Nephron (organoid): ENCODE results near the gene GHITM.

Source experiments
- H3K27ac Mint-ChIP-seq, 3 experiments: 2 replicates each; pipeline ENCODE4 v1.8.0; 2020; ENCODE audit warnings: mixed read lengths in 3 of 3, mild to moderate bottlenecking in 2 of 3, moderate library complexity in 1 of 3
- H3K27me3 Mint-ChIP-seq: 2 replicates; pipeline ENCODE4 v1.8.0; 2021; ENCODE audit warnings: low read depth, mild to moderate bottlenecking, moderate library complexity, mixed read lengths
- H3K36me3 Mint-ChIP-seq: 2 replicates; pipeline ENCODE4 v1.8.0; 2020; ENCODE audit warnings: low read depth, mixed read lengths
- H3K4me1 Mint-ChIP-seq: 2 replicates; pipeline ENCODE4 v1.8.0; 2020; ENCODE audit warnings: mixed read lengths
- H3K4me3 Mint-ChIP-seq, 3 experiments: 2 replicates each; pipeline ENCODE4 v1.8.0; 2020; ENCODE audit warnings: mild to moderate bottlenecking in 3 of 3, mixed read lengths in 3 of 3, moderate library complexity in 2 of 3
- H3K9me3 Mint-ChIP-seq: 2 replicates; pipeline ENCODE4 v1.8.0; 2020; ENCODE audit warnings: mixed read lengths
- TF ChIP-seq, protein P1 (sequence below), 3 experiments: fragments of 200-600 bp; sonication (generic); IDR thresholded peaks; one replicate each; pipeline ENCODE4 v1.5.0; 2021; ENCODE audit warnings: antibody characterized with exemption in 3 of 3; ENCODE audit not compliant: unreplicated experiment in 3 of 3

Gene GHITM

GRCh38 chr10:84172467-84173356, 33.4 kb downstream of the GHITM start:
- Mint-ChIP-seq H3K9me3 (peaks cover 2% of the 10 kb centered on the region), H3K4me1 (no peaks in the 10 kb centered on the region), H3K27me3 (peaks cover 4% of the 10 kb centered on the region), H3K36me3 (no peaks in the 10 kb centered on the region), H3K27ac (peak overlapping the region; percentile 85 to 95 (median 93)), H3K4me3 (no peak overlapping the region)
- TF ChIP-seq, protein P1, sequence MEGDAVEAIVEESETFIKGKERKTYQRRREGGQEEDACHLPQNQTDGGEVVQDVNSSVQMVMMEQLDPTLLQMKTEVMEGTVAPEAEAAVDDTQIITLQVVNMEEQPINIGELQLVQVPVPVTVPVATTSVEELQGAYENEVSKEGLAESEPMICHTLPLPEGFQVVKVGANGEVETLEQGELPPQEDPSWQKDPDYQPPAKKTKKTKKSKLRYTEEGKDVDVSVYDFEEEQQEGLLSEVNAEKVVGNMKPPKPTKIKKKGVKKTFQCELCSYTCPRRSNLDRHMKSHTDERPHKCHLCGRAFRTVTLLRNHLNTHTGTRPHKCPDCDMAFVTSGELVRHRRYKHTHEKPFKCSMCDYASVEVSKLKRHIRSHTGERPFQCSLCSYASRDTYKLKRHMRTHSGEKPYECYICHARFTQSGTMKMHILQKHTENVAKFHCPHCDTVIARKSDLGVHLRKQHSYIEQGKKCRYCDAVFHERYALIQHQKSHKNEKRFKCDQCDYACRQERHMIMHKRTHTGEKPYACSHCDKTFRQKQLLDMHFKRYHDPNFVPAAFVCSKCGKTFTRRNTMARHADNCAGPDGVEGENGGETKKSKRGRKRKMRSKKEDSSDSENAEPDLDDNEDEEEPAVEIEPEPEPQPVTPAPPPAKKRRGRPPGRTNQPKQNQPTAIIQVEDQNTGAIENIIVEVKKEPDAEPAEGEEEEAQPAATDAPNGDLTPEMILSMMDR (IDR thresholded peaks at IDR 0.05; ENCODE audit: unreplicated experiment in 3 of 3), result no peak

- Mint-ChIP-seq H3K4me1 (no peaks in the 10 kb centered on the region), H3K27me3 (peaks cover 4% of the 10 kb centered on the region), H3K27ac (peak within 1 kb of the TSS in 2 of 3 experiments; percentile 93 to 95), H3K36me3 (no peaks in the 10 kb centered on the region), H3K4me3 (no peak within 1 kb of the TSS), H3K9me3 (no peaks in the 10 kb centered on the region)
- TF ChIP-seq, protein P1 (IDR thresholded peaks at IDR 0.05; ENCODE audit: unreplicated experiment in 3 of 3), result no peak
Measured at GRCh38 chr10:84173501-84173929, 34.2 kb downstream of the GHITM start, which contains the start of gene GPR15LG. GPR15LG (plus strand) TSS chr10:84173801; CDS start chr10:84173852, 51 bp downstream.

- H3K9me3 Mint-ChIP-seq, result no peaks in the 10 kb centered on the region
- no peaks in the 10 kb centered on the region for H3K4me1 Mint-ChIP-seq
- H3K4me3 Mint-ChIP-seq, result no peak overlapping the region
- peaks cover 4% of the 10 kb centered on the region for H3K27me3 Mint-ChIP-seq
- H3K27ac Mint-ChIP-seq, result no peak overlapping the region
- TF ChIP-seq, protein P1 (IDR thresholded peaks at IDR 0.05; ENCODE audit: unreplicated experiment in 3 of 3), result no peak
- no peaks in the 10 kb centered on the region for H3K36me3 Mint-ChIP-seq
Measured at GRCh38 chr10:84175436-84175835, 36.1 kb downstream of the GHITM start.

- no peak overlapping the region for H3K4me3 Mint-ChIP-seq
- H3K36me3 Mint-ChIP-seq, result no peaks in the 10 kb centered on the region
- no peaks in the 10 kb centered on the region for H3K4me1 Mint-ChIP-seq
- peaks cover 4% of the 10 kb centered on the region for H3K27me3 Mint-ChIP-seq
- H3K27ac Mint-ChIP-seq, result peak overlapping the region in 1 of 3 experiments; percentile 18
- TF ChIP-seq, protein P1 (IDR thresholded peaks at IDR 0.05; ENCODE audit: unreplicated experiment in 3 of 3), result no peak
- H3K9me3 Mint-ChIP-seq, result no peaks in the 10 kb centered on the region
Measured at GRCh38 chr10:84176351-84176750, 37.0 kb downstream of the GHITM start.

DNA sequence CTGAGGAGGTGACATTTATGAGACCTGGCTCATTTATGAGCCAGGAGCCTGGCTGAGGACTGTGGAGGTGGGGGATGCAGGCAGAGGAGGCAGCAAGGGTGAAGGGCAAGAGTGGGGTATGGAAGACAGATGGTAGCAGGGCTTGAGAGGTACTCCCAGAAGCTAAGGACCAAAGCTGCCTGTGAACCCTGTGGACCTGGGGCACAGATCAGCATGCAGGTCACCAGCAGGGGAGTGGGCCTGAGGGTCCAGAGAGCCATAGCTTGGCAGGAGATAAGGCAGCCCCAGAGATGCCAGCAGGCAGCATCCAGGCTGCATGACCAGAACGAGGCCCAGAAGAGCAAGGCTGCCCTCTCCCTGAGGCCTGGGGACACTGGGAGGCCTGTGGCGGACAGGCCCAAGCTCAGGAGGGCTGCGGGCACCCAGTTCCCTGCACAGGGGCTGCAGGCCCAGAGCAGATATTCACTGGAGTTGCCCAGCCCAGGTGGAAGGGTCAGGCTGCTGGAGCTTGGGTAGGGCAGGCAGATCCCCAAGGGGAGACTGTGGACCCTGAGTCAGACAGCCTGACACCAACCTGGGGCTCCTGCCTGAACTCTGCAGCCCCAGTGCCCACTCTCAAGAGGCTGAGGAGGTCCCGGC, 37.6 kb downstream of the GHITM start:
- Mint-ChIP-seq H3K36me3 (no peaks in the 10 kb centered on the region), H3K27me3 (peaks cover 4% of the 10 kb centered on the region), H3K4me3 (no peak overlapping the region), H3K4me1 (no peaks in the 10 kb centered on the region), H3K9me3 (no peaks in the 10 kb centered on the region), H3K27ac (peak overlapping the region in 1 of 3 experiments; percentile 18)
- TF ChIP-seq, protein P1 (IDR thresholded peaks at IDR 0.05; ENCODE audit: unreplicated experiment in 3 of 3), result no peak
